SK-N-SH treated with all-trans-retinoic acid at 6 μM for 48 hours (cell line): Measurements from ENCODE around the gene B9D1.

ENCODE experiments used
- BACH2 ChIP-seq: fragments of 250-450 bp; sonication (Bioruptor Pico); IDR thresholded peaks from 2 replicates; pipeline ENCODE4 v1.9.0; 2021; ENCODE audit warnings: mild to moderate bottlenecking, borderline replicate concordance
- ESRRG ChIP-seq: fragments of 250-450 bp; sonication (Bioruptor Pico); IDR thresholded peaks from 2 replicates; pipeline ENCODE4 v1.6.1; 2021; ENCODE audit warnings: mild to moderate bottlenecking
- ISL1 ChIP-seq: fragments of 250-450 bp; sonication (Bioruptor Pico); IDR thresholded peaks from 2 replicates; pipeline ENCODE4 v2.1.2; 2022; ENCODE audit warnings: mild to moderate bottlenecking, moderate library complexity
- OSR1 ChIP-seq: fragments of 250-450 bp; sonication (Bioruptor Pico); IDR thresholded peaks from 2 replicates; pipeline ENCODE4 v1.8.0; 2022; ENCODE audit warnings: moderate library complexity, mild to moderate bottlenecking, inconsistent platforms
- TOX ChIP-seq: fragments of 250-450 bp; sonication (Bioruptor Pico); IDR thresholded peaks from 2 replicates; pipeline ENCODE4 v1.8.0; 2021; ENCODE audit warnings: mild to moderate bottlenecking, moderate library complexity, borderline replicate concordance
- TF ChIP-seq, protein P1 (sequence below): fragments of 250-450 bp; sonication (Bioruptor Pico); IDR thresholded peaks from 2 replicates; pipeline ENCODE4 v1.8.0; 2020; ENCODE audit warnings: mild to moderate bottlenecking, moderate library complexity, borderline replicate concordance
- TF ChIP-seq, protein P2 (sequence below): fragments of 250-450 bp; sonication (Bioruptor Pico); IDR thresholded peaks from 2 replicates; pipeline ENCODE4 v1.5.0; 2020; ENCODE audit warnings: mild to moderate bottlenecking, moderate library complexity

DNA sequence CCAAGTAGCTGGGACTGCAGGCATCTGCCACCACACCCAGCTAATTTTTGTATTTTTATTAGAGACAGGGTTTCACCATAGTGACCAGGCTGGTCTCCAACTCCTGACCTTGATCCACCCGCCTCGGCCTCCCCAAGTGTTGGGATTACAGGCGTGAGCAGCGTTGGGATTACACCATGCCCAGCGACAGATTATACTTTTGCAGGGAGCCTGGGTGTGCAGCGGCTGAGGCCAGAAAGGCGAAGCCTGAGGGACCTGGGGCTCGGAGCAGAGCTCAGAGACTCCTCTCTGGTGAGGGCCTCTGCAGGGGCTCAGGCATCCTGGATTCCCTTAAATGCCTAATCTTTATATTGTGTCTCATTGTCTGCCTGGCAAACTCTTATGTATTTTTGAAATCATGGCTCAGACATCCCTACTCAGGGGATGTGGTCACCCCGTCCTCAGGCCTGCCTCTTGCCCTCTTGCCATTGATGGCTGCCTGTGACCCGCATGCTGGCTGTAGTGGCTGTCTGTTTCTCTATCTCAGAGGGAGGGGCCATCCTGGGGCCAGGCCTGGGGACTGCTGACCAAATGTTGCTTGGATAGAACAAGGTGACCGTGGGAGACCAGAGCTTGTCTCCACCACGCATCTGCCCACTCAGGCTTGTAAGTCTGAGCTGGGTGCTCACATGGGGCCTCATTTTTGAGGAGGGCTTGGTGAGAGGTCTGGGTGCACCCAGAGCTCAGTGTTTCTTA is 42.6 kb downstream of the B9D1 start:
- TF ChIP-seq ISL1 (CRISPR knock-in tag) (no peak), ESRRG (no peak), TOX (CRISPR knock-in tag) (no peak), BACH2 (CRISPR knock-in tag) (no peak), OSR1 (CRISPR knock-in tag) (no peak)
- TF ChIP-seq, protein P1, sequence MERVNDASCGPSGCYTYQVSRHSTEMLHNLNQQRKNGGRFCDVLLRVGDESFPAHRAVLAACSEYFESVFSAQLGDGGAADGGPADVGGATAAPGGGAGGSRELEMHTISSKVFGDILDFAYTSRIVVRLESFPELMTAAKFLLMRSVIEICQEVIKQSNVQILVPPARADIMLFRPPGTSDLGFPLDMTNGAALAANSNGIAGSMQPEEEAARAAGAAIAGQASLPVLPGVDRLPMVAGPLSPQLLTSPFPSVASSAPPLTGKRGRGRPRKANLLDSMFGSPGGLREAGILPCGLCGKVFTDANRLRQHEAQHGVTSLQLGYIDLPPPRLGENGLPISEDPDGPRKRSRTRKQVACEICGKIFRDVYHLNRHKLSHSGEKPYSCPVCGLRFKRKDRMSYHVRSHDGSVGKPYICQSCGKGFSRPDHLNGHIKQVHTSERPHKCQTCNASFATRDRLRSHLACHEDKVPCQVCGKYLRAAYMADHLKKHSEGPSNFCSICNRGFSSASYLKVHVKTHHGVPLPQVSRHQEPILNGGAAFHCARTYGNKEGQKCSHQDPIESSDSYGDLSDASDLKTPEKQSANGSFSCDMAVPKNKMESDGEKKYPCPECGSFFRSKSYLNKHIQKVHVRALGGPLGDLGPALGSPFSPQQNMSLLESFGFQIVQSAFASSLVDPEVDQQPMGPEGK = no peak
- TF ChIP-seq, protein P2, sequence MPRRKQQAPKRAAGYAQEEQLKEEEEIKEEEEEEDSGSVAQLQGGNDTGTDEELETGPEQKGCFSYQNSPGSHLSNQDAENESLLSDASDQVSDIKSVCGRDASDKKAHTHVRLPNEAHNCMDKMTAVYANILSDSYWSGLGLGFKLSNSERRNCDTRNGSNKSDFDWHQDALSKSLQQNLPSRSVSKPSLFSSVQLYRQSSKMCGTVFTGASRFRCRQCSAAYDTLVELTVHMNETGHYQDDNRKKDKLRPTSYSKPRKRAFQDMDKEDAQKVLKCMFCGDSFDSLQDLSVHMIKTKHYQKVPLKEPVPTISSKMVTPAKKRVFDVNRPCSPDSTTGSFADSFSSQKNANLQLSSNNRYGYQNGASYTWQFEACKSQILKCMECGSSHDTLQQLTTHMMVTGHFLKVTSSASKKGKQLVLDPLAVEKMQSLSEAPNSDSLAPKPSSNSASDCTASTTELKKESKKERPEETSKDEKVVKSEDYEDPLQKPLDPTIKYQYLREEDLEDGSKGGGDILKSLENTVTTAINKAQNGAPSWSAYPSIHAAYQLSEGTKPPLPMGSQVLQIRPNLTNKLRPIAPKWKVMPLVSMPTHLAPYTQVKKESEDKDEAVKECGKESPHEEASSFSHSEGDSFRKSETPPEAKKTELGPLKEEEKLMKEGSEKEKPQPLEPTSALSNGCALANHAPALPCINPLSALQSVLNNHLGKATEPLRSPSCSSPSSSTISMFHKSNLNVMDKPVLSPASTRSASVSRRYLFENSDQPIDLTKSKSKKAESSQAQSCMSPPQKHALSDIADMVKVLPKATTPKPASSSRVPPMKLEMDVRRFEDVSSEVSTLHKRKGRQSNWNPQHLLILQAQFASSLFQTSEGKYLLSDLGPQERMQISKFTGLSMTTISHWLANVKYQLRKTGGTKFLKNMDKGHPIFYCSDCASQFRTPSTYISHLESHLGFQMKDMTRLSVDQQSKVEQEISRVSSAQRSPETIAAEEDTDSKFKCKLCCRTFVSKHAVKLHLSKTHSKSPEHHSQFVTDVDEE (CRISPR knock-in tag) = no peak
